SK-N-SH (cell line): ENCODE results near the gene KCND3. TPM values are rescaled to one million over a fixed set of nuclear protein-coding genes. Genes with fewer than 3 reads are reported as not detected.

ENCODE experiments used
- CTCF ChIA-PET: fragments of 300-600, 350-600 bp; formaldehyde crosslinking; extraction: SDS; loops from one replicate; lab custom pipeline; 2021; lab: Yijun Ruan, JAX
- POLR2A ChIA-PET: fragments of 350-600 bp; sonication (Branson Sonifier 250); formaldehyde crosslinking; extraction: SDS; loops from one replicate; lab custom pipeline; 2020; ENCODE audit warnings: antibody characterized with exemption, inconsistent platforms; lab: Yijun Ruan, JAX
- DNase-seq: peaks from one replicate; pipeline ENCODE4 v3.0.0; 2012
- H2AFZ ChIP-seq: fragments of 200-600 bp; sonication (generic); 2 replicates; pipeline ENCODE4 v1.8.1; 2016; ENCODE audit warnings: antibody characterized with exemption, mild to moderate bottlenecking, low read depth
- H3F3A ChIP-seq: fragments of 200-600 bp; sonication (generic); replicated peaks from 2 replicates; pipeline ENCODE3; 2016; ENCODE audit warnings: antibody characterized with exemption, mild to moderate bottlenecking; ENCODE audit not compliant: insufficient read depth
- H3K27ac ChIP-seq, 2 experiments: fragments of 200-500 bp in 1 of 2; fragments of 200-600 bp in 1 of 2; sonication (Bioruptor generic) in 1 of 2; sonication (generic), shearing (Covaris generic) in 1 of 2; 2 replicates each; pipeline versions ENCODE4 v1.5.1 to v1.6.1; 2014 to 2016; ENCODE audit warnings: low read depth in 2 of 2, inconsistent platforms in 1 of 2, low read length in 1 of 2, mild to moderate bottlenecking in 1 of 2, mixed read lengths in 1 of 2
- H3K27me3 ChIP-seq: fragments of 200-600 bp; sonication (generic), shearing (Covaris generic); 2 replicates; pipeline ENCODE4 v1.6.1; 2016; ENCODE audit warnings: mixed run types; ENCODE audit not compliant: insufficient read depth
- H3K36me3 ChIP-seq, 2 experiments: fragments of 200-500 bp in 1 of 2; fragments of 200-600 bp in 1 of 2; sonication (Bioruptor generic) in 1 of 2; sonication (generic) in 1 of 2; replicated peaks in 1 of 2; 2 replicates each; pipeline versions ENCODE3 to v1.5.1; 2014 to 2016; ENCODE audit warnings: low read length in 1 of 2, mild to moderate bottlenecking in 1 of 2; ENCODE audit not compliant: insufficient read depth in 2 of 2, control insufficient read depth in 1 of 2
- H3K4me1 ChIP-seq, 2 experiments: fragments of 200-500 bp in 1 of 2; fragments of 200-600 bp in 1 of 2; sonication (Bioruptor generic) in 1 of 2; sonication (generic), shearing (Covaris generic) in 1 of 2; 2 replicates each; pipeline versions ENCODE4 v1.5.1 to v1.6.1; 2014 to 2016; ENCODE audit warnings: low read depth in 1 of 2, low read length in 1 of 2, mixed run types in 1 of 2; ENCODE audit not compliant: insufficient read depth in 2 of 2, control insufficient read depth in 1 of 2
- H3K4me2 ChIP-seq: fragments of 200-600 bp; sonication (generic), shearing (Covaris generic); 2 replicates; pipeline ENCODE4 v1.6.1; 2017; ENCODE audit warnings: mixed run types
- H3K4me3 ChIP-seq, 2 experiments: fragments of 200-500 bp in 1 of 2; fragments of 200-600 bp in 1 of 2; sonication (Bioruptor generic) in 1 of 2; sonication (generic), shearing (Covaris generic) in 1 of 2; 2 replicates each; pipeline versions ENCODE4 v1.5.1 to v1.8.1; 2014 to 2016; ENCODE audit warnings: low read depth in 2 of 2, inconsistent platforms in 1 of 2, low read length in 1 of 2, mild to moderate bottlenecking in 1 of 2, mixed read lengths in 1 of 2, moderate library complexity in 1 of 2
- H3K79me2 ChIP-seq: fragments of 200-600 bp; sonication (generic); 2 replicates; pipeline ENCODE4 v1.8.1; 2017; ENCODE audit warnings: mild to moderate bottlenecking; ENCODE audit not compliant: insufficient read depth
- H3K9ac ChIP-seq: fragments of 200-600 bp; sonication (generic); 2 replicates; pipeline ENCODE4 v1.6.1; 2017; ENCODE audit warnings: mixed run types
- H3K9me2 ChIP-seq: fragments of 200-600 bp; sonication (generic); 2 replicates; pipeline ENCODE4 v1.6.1; 2017; ENCODE audit warnings: mixed run types
- H3K9me3 ChIP-seq: fragments of 200-600 bp; sonication (generic); 2 replicates; pipeline ENCODE4 v1.6.1; 2017; ENCODE audit warnings: mixed run types, mild to moderate bottlenecking, moderate library complexity
- H4K20me1 ChIP-seq: fragments of 200-600 bp; sonication (generic); 2 replicates; pipeline ENCODE4 v1.6.1; 2017; ENCODE audit warnings: mild to moderate bottlenecking, mixed run types; ENCODE audit not compliant: insufficient read depth
- EP300 ChIP-seq, 2 experiments: IDR thresholded peaks; 2 replicates each; pipeline versions ENCODE4 v1.4.0 to v1.6.1; 2012; ENCODE audit warnings: borderline replicate concordance in 1 of 2, low read depth in 1 of 2, low read length in 1 of 2
- EZH2phosphoT487 ChIP-seq: fragments of 200-600 bp; sonication (generic); IDR thresholded peaks from 2 replicates; pipeline ENCODE4 v1.6.1; 2017; ENCODE audit warnings: low read depth, mixed run types, mild to moderate bottlenecking, antibody characterized with exemption, moderate library complexity, borderline replicate concordance
- FOXM1 ChIP-seq: IDR thresholded peaks from 2 replicates; pipeline ENCODE4 v1.4.0; 2012; ENCODE audit warnings: low read depth, mild to moderate bottlenecking
- GATA2 ChIP-seq: sonication (generic); formaldehyde crosslinking; IDR thresholded peaks from 2 replicates; pipeline ENCODE4 v1.5.0; 2020; ENCODE audit warnings: mild to moderate bottlenecking, missing genetic modification reagents
- IRF3 ChIP-seq: fragments of 150-350 bp; IDR thresholded peaks from 2 replicates; pipeline ENCODE4 v1.6.1; 2016; ENCODE audit warnings: mild to moderate bottlenecking, low read depth, low read length
- MEF2A ChIP-seq: IDR thresholded peaks from 2 replicates; pipeline ENCODE4 v1.4.0; 2012; ENCODE audit warnings: low read depth, borderline replicate concordance
- MXI1 ChIP-seq: IDR thresholded peaks from 2 replicates; pipeline ENCODE4 v1.6.1; 2012; ENCODE audit warnings: mild to moderate bottlenecking, low read depth, low read length, improper control_type of control experiment
- NRF1 ChIP-seq: IDR thresholded peaks from 2 replicates; pipeline ENCODE4 v1.6.1; 2012; ENCODE audit warnings: low read depth, mild to moderate bottlenecking, low read length
- RAD21 ChIP-seq: IDR thresholded peaks from 2 replicates; pipeline ENCODE4 v1.6.1; 2012; ENCODE audit warnings: mild to moderate bottlenecking, low read length
- RCOR1 ChIP-seq: fragments of 150-350 bp; IDR thresholded peaks from 2 replicates; pipeline ENCODE4 v1.6.1; 2017; ENCODE audit warnings: antibody characterized with exemption, low read length
- RFX5 ChIP-seq: IDR thresholded peaks from 2 replicates; pipeline ENCODE4 v1.6.1; 2012; ENCODE audit warnings: mild to moderate bottlenecking, improper control_type of control experiment, low read length
- SIN3A ChIP-seq: IDR thresholded peaks from 2 replicates; pipeline ENCODE4 v1.6.1; 2012; ENCODE audit warnings: low read depth, mild to moderate bottlenecking, low read length, moderate library complexity, borderline replicate concordance
- TCF12 ChIP-seq: IDR thresholded peaks from 2 replicates; pipeline ENCODE4 v1.4.0; 2012
- WGBS: methylation state at CpG from one replicate; pipeline ENCODE4 v1.1.6; 2017; ENCODE audit warnings: low lambda C conversion rate; 5-methylcytosine and 5-hydroxymethylcytosine counted together
- polyA plus RNA-seq, 3 experiments: library from polyadenylated mRNA; depleted of rRNA; stranded (reverse); fragments of >200 nt; gene quantifications; 2 replicates each; pipeline ENCODE4 v1.2.3, GENCODE V29; 2012
- TF ChIP-seq, protein P1 (sequence below): IDR thresholded peaks from 2 replicates; pipeline ENCODE4; 2012
- TF ChIP-seq, protein P2 (sequence below): IDR thresholded peaks from 2 replicates; pipeline ENCODE4 v1.4.0; 2012; ENCODE audit warnings: low read depth, borderline replicate concordance

KCND3 gene
- polyA plus RNA-seq, 1 of the 3 experiments (the other 2 are of a cell fraction), result not detected

DNA sequence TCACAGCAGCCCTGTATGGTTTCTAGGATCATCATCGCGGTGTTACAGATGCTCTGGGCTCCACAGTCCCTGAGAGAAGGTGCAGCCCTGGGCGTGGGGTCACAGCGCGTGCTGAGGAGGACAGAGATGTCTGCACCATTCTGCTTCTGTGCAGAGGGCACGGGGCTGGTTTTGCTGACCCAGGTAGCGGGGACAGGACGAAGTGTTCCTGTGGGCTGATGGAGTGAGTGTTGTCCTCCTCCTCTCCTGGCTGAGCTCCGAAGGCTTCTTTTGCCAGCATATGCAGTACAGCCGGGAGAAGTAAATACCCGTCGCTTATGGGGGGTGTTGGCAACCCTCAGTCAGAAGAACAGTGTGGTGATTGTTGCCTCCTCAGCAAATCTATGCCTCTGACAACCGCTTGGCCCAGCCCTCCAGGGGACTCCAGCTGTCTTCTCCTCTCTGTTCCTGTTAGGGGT lies 132.2 kb downstream of the KCND3 start:
- H4K20me1 ChIP-seq, result no peaks in the 10 kb centered on the region
- H3K4me2 ChIP-seq, result no peak overlapping the region
- no peaks in the 10 kb centered on the region for H3F3A ChIP-seq
- POLR2A ChIA-PET, result no interaction called here
- H2AFZ ChIP-seq, result no peak overlapping the region
- no peak overlapping the region for H3K4me3 ChIP-seq
- H3K9me2 ChIP-seq, result no peaks in the 10 kb centered on the region
- WGBS, result 42% methylated on average over 11 of the region's 13 CpGs
- H3K79me2 ChIP-seq, result no peaks in the 10 kb centered on the region
- CTCF ChIA-PET, result no interaction called here
- H3K4me1 ChIP-seq, result peaks cover 0 to 4% of the 10 kb centered on the region in 2 experiments; a peak in 1 of 4 replicates
- TF ChIP-seq GATA2 (CRISPR knock-in tag) (no peak), EZH2phosphoT487 (no peak), MEF2A (no peak), MXI1 (no peak), RFX5 (no peak), EP300 (IDR thresholded peaks at IDR 0.05; ENCODE audit: borderline replicate concordance in 1 of 2, low read depth in 1 of 2, low read length in 1 of 2) (no peak), IRF3 (no peak), RAD21 (no peak), FOXM1 (no peak), NRF1 (no peak), TCF12 (no peak), RCOR1 (no peak), SIN3A (no peak)
- TF ChIP-seq, protein P1, sequence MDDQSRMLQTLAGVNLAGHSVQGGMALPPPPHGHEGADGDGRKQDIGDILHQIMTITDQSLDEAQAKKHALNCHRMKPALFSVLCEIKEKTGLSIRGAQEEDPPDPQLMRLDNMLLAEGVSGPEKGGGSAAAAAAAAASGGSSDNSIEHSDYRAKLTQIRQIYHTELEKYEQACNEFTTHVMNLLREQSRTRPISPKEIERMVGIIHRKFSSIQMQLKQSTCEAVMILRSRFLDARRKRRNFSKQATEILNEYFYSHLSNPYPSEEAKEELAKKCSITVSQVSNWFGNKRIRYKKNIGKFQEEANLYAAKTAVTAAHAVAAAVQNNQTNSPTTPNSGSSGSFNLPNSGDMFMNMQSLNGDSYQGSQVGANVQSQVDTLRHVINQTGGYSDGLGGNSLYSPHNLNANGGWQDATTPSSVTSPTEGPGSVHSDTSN, result no peak
- TF ChIP-seq, protein P2, sequence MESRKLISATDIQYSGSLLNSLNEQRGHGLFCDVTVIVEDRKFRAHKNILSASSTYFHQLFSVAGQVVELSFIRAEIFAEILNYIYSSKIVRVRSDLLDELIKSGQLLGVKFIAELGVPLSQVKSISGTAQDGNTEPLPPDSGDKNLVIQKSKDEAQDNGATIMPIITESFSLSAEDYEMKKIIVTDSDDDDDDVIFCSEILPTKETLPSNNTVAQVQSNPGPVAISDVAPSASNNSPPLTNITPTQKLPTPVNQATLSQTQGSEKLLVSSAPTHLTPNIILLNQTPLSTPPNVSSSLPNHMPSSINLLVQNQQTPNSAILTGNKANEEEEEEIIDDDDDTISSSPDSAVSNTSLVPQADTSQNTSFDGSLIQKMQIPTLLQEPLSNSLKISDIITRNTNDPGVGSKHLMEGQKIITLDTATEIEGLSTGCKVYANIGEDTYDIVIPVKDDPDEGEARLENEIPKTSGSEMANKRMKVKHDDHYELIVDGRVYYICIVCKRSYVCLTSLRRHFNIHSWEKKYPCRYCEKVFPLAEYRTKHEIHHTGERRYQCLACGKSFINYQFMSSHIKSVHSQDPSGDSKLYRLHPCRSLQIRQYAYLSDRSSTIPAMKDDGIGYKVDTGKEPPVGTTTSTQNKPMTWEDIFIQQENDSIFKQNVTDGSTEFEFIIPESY, result no peak
- DNase-seq, result no peak
- H3K36me3 ChIP-seq, result no peaks in the 10 kb centered on the region
- H3K27me3 ChIP-seq, result 0 out of 2 replicates have a peak, but pooled peaks cover 6% of the 10 kb centered on the region
- H3K9me3 ChIP-seq, result no peaks in the 10 kb centered on the region
- H3K9ac ChIP-seq, result no peak overlapping the region
- no peak overlapping the region for H3K27ac ChIP-seq
